Measurements from ENCODE around the gene CD226.
"Not testable (repeated sequence)": the region's sequence is repeated elsewhere in the genome, so short reads cannot be mapped to it uniquely, and the experiment has no call there.

CD226 gene

GRCh38 chr18:69956665-69957620 lies 9.3 kb upstream of the CD226 start:
- no peak for DNase-seq (ENCODE audit: low spot score)

- no peak for DNase-seq (ENCODE audit: low spot score)
These were observed 8.4 kb upstream of the CD226 start for GRCh38 chr18:69956057-69956456.

DNA sequence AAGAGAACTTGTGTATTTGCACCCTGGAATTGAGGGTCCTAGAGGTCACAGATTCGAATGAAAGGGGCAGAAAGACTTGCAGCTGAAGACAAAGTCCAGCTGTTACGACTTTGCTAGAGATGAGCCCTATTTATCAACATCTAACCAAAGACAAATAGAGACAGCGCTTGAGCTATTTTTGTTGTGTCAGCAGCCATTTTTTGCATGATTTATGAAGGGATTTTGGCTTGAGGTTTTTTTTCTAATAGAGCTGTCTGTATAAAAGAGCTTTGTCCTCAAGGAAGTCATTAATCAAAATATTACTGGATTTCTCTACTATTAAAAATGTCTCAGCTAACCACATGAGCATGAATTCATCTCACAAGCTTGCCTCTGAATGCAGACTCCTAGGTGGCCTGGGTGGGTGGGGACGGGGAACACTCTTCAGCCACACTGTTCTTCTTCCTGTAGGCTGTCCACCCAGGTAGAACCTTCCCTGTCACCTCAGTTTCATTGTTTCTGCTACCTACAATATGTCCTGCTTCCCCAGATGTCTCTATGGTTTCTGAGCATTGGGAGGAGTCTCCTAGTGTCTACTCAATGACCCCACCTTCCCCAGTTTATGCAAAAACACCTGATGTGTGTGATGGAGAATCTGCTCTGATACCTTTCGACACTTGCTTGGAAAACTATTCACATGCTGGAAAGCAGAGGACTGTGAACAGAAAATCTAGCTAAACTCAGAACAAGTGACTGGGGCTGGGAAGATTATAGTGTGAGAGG lies 7.2 kb upstream of the CD226 start:
- DNase-seq (ENCODE audit: low spot score) = no peak

- no peak for DNase-seq (ENCODE audit: low spot score)
These were observed 5.5 kb upstream of the CD226 start for GRCh38 chr18:69953191-69953590.

DNA sequence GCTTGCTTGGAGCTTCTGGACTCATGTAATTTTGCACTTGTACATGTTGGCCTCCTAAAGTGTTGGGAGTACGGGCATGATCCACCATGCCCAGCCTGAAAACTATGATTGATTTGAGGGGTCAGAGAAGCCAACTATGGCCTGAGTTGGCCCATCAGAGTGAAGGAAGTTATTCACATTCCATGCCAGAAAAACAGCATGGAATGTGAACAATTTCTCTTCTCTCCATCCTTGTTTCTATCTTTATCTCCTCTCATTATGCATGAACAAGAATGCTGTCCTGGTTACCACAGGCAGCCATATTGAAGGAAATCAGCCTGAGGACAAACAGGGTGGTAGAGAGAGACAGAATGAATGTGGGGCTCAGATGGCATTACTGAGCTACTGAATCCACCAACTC lies 3.5 kb upstream of the CD226 start:
- peak; percentile 49 for DNase-seq (ENCODE audit: low spot score)

DNA sequence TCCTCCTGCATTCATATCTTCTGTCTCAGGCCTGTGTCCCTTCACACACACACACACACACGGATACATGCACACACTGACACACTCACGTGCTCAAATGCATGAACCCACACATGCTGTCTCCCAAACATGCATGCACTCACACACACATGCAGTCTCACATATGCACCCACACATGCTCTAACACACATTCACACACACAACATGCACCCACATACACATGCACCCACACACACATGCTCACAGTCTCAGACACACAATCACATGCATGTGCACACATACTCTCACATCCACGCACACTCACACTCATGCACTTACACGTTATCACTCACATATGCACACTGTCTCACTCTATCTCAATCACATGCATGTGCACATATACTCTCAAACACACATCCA lies 1.9 kb upstream of the CD226 start:
- DNase-seq (ENCODE audit: low spot score) = no peak

DNA sequence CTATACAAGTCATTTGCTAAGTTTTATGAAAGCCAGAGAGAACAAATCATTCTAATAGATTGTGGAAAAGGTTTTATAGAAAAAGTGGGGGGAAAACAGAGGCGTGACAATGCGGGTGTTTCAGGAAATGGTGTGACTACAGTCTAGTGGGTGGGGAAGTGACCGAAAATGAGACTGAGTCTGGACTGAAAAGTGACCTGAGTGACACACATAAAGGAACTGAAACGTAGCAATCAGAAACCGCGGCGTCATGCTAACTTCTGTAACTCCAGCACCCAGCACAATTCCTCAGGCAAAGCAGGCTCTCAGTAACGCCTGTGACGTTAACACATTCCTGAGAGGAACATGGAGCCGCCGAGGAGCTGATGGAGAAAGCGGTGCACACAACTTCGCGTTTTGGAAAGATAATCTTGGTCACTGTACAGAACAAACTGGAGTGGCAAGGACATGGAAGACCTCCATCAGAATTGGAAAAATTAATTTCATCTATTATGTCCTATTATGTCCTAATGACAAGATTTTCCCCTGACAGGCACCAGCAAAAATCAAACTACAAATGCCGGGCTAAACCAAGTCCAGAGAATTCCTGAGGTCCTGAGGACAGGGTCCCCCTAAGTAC lies 1.4 kb upstream of the CD226 start:
- DNase-seq (ENCODE audit: low spot score) = no peak

- DNase-seq (ENCODE audit: low spot score) = no peak
These were observed 583 bp upstream of the CD226 start for GRCh38 chr18:69948256-69948655.

DNA sequence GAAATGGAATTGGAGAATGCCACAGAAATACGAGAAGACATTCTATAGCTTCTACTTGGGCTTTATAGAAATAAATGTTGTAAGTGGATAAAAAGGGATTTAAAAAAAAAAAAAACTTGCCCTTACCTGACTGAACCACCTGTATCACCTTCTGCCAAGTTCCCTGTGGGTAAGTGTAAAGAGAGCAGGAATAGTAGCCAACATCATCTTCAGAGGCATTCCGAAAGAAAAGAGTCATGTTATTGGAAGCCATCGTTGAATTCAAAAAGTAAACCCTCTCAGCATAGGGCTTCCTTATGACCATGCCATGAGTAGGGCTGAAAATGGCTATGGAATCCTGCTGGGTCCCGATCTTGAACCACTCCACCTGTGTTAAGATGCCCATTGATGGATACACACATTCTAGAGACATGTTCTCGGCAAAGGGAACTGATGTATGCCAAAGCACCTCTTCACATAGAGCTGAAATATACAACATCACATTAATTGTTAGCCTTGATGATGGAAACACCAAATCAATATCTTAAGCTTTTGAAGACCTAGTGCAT lies 991 bp downstream of the CD226 start:
- DNase-seq (ENCODE audit: low spot score) = no peak

DNA sequence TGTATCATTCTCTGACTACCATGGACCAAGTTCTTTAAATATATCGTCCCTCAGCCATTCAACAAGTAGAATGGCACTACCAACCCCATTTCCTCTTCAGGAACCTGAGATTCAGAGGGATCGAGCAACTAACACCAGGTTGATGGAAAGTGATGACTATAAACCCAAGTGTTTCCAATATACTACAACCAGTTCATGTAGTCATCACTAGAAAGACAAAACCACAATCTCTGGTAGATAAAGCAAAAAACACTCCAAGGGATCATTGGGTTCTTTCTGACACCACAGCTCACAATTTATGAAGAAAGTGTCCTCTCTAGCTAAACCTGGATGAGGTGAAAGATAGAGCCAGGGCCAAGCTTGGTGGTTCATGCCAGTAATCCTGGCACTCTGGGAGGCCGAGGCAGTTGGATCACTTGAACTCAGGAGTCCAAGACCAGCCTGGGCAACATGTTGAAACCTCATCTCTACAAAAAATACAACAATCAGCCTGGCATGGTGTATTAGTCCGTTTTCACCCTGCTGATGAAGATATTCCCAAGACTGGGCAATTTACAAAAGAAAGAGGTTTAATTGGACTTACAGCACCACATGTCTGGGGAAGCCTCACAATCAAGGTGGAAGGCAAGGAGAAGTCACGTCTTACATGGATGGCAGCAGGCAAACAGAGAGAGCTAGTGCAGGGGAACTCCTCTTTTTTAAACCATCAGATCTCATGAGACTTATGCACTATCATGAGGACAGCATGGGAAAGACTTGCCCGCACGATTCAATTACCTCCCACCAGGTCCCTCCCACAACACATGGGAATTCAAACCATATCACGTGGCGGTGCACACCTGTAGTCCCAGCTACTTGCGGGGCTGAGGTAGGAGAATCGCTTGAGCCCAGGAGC lies 2.2 kb downstream of the CD226 start:
- DNase-seq (ENCODE audit: low spot score) = no peak

DNA sequence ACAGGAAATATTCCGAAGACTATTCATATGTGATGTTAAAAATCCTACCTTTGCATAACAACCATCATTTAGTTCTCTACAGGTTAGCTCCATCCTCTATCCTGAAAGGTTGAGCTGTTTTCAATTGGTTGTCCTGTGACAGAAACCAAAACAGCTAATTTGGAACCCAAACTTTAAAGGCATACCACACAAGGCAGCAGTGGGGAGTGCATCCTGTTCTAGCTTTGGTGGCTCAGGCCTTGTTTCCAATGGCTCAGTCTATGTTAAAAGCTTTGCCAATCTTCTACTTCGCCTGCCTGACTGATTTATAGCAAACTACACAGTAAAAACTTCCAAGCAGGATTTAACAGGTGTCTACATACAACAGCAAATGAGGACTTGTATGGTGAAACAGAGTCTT lies 3.2 kb downstream of the CD226 start:
- DNase-seq (ENCODE audit: low spot score) = no peak

- no peak for DNase-seq (ENCODE audit: low spot score)
These were observed 4.7 kb downstream of the CD226 start for GRCh38 chr18:69943021-69943420.

DNA sequence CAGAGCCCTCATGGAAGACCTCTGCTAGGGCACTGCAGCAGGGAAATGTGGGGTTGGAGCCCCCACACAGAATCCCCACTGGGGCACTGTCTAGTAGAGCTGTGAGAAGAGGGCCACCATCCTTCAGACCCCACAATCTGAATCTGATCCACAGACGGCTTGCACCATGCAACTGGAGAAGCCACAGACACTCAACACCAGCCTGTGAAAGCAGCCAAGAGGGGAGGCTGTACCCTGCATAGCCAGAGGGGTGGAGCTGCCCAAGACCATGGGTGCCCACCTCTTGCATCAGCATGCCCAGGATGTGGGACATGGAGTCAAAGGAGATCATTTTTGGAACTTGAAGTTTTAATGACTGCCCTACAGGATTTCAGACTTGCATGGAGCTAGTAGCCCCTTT lies 6.5 kb downstream of the CD226 start:
- no peak for DNase-seq (ENCODE audit: low spot score)

GRCh38 chr18:69939812-69940211 lies 7.9 kb downstream of the CD226 start:
- not testable (repeated sequence) for DNase-seq (ENCODE audit: low spot score)

- DNase-seq (ENCODE audit: low spot score) = no peak
These were observed 11.5 kb downstream of the CD226 start for GRCh38 chr18:69936191-69936558.

- DNase-seq (ENCODE audit: low spot score) = no peak
These were observed 12.1 kb downstream of the CD226 start for GRCh38 chr18:69935319-69936190.

DNA sequence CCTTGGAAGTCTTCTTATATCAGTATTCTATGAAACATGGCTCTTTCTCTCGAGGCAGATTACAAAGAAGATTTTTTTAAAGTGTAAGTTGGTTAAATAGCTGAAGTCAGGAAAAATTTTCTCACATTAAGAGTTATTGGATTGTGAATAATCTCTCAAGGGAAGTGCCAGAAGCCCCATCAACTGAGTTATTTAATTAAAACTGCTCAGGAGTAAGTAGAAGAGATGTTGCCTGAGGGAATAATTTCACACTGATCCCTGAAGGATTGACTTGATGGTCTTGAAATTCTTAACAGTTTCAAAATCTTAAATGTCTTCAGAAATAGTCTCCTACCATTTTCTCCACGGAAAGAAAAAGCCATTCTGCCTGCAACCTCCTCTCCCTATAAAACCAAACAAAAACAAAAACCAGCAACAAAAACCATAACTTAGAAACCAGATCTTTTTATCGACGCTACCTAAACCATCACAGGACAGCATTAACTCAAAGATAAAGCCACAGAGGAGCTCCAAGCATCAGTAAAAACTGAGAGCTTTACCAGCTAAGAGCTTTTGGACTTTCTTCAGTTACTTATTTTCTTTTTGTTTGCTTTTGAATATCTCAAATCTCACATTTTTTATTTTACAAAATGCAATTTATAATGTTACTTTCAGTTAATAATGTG lies 12.9 kb downstream of the CD226 start:
- no peak for DNase-seq (ENCODE audit: low spot score)

DNA sequence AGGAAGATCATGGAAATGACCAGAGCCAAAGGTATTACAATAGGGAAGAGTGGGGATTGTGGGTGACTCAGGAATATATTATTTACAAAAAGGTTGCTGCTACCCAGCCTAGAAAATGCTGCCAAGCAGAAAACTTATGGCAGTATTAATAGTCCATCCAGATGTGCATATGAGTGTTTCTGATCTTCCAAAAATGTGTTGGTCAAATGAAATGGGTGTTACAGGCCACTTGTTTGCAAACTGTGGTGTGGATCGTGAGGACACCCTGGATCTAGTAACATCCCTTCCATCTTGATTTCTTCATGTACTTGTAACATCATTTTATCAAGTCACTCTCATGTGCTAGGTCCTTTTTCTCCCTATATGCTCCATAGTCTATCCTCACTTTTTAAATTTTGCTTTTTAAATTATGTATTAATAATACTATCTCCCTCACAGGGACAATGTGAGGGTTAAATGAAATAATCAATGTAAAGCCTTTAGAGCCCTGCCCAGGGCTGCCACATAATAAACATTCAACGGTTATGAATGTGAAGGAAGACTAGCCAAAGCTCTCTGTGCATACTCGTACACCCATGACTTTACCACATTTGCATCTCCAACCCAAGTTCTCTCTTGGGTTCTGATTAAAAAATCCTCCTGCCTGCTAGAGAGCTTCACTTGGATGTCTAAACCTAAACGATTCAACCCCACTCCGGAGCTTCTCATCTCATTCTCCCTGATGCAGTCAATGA lies 18.5 kb downstream of the CD226 start:
- no peak for DNase-seq (ENCODE audit: low spot score)

GRCh38 chr18:69916412-69916811 lies 31.3 kb downstream of the CD226 start:
- no peak for DNase-seq (ENCODE audit: low spot score)

Data from AG20443 (cell line).